GM21723 (cell line): Measurements from ENCODE around the gene ABCC6.
"Not testable (repeated sequence)": the region's sequence is repeated elsewhere in the genome, so short reads cannot be mapped to it uniquely, and the experiment has no call there.

Experiments used
- ATAC-seq: cut with Tn5 transposase; IDR thresholded peaks from one replicate; pipeline ENCODE4 v1.9.1; 2021; ENCODE audit warnings: mild to moderate bottlenecking, moderate library complexity; ENCODE audit not compliant: unreplicated experiment

Gene ABCC6

GRCh38 chr16:16223662-16224241 is 458 bp upstream of the ABCC6 start:
- ATAC-seq: not testable (repeated sequence)

- not testable (repeated sequence) for ATAC-seq
Observed at GRCh38 chr16:16221382-16221781, 1.9 kb downstream of the ABCC6 start.

- not testable (repeated sequence) for ATAC-seq
Observed at GRCh38 chr16:16220449-16220848, 2.8 kb downstream of the ABCC6 start.

GRCh38 chr16:16218787-16219186 is 4.5 kb downstream of the ABCC6 start:
- ATAC-seq: not testable (repeated sequence)

- ATAC-seq: not testable (repeated sequence)
Observed at GRCh38 chr16:16218349-16218748, 4.9 kb downstream of the ABCC6 start.

GRCh38 chr16:16213863-16214293 is 9.4 kb downstream of the ABCC6 start:
- ATAC-seq: not testable (repeated sequence)

- not testable (repeated sequence) for ATAC-seq
Observed at GRCh38 chr16:16211404-16211803, 11.9 kb downstream of the ABCC6 start.

- not testable (repeated sequence) for ATAC-seq
Observed at GRCh38 chr16:16208461-16208860, 14.8 kb downstream of the ABCC6 start.

- not testable (repeated sequence) for ATAC-seq
Observed at GRCh38 chr16:16207787-16208334, 15.4 kb downstream of the ABCC6 start.

GRCh38 chr16:16207097-16207786 is 16.1 kb downstream of the ABCC6 start:
- not testable (repeated sequence) for ATAC-seq

- not testable (repeated sequence) for ATAC-seq
Observed at GRCh38 chr16:16205864-16206263, 17.4 kb downstream of the ABCC6 start.

GRCh38 chr16:16204552-16204951 is 18.7 kb downstream of the ABCC6 start:
- not testable (repeated sequence) for ATAC-seq

GRCh38 chr16:16203494-16203893 is 19.8 kb downstream of the ABCC6 start:
- ATAC-seq: not testable (repeated sequence)

- not testable (repeated sequence) for ATAC-seq
Observed at GRCh38 chr16:16202400-16203143, 20.7 kb downstream of the ABCC6 start.

- not testable (repeated sequence) for ATAC-seq
Observed at GRCh38 chr16:16201880-16202279, 21.4 kb downstream of the ABCC6 start.

GRCh38 chr16:16200391-16200790 is 22.9 kb downstream of the ABCC6 start:
- not testable (repeated sequence) for ATAC-seq

GRCh38 chr16:16199428-16199827 is 23.9 kb downstream of the ABCC6 start:
- not testable (repeated sequence) for ATAC-seq

- no peak for ATAC-seq
Observed at GRCh38 chr16:16197966-16198365, 25.3 kb downstream of the ABCC6 start.

GRCh38 chr16:16197331-16197730 is 26.0 kb downstream of the ABCC6 start:
- no peak for ATAC-seq

GRCh38 chr16:16196099-16196498 is 27.2 kb downstream of the ABCC6 start:
- ATAC-seq: no peak

GRCh38 chr16:16191493-16192167 is 31.7 kb downstream of the ABCC6 start:
- no peak for ATAC-seq
